HK-2 (cell line): ENCODE results near the gene FOXN4.

ENCODE experiments used
- DNase-seq: peaks from one replicate; pipeline ENCODE4 v3.0.0-alpha.2; 2018; ENCODE audit not compliant: unreplicated experiment

The FOXN4 gene

DNA sequence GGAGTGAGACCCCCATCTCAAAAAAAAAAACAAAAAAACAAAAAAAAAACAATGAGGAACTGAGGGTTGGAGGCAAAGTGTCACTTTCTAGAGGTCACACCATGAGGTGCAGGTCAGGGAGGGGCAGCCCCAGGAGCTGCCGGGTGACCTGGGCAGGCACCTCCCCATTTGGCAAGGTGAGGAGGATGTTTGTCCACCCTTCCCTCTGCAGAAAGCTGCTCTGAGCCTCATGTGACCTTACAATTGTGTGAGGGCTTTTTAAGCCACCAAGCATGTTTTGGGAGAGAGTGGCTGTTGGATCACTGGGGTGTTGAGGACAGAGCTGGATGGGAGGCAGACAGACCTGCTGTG is 49.6 kb downstream of the FOXN4 start:
- DNase-seq, result no peak

DNA sequence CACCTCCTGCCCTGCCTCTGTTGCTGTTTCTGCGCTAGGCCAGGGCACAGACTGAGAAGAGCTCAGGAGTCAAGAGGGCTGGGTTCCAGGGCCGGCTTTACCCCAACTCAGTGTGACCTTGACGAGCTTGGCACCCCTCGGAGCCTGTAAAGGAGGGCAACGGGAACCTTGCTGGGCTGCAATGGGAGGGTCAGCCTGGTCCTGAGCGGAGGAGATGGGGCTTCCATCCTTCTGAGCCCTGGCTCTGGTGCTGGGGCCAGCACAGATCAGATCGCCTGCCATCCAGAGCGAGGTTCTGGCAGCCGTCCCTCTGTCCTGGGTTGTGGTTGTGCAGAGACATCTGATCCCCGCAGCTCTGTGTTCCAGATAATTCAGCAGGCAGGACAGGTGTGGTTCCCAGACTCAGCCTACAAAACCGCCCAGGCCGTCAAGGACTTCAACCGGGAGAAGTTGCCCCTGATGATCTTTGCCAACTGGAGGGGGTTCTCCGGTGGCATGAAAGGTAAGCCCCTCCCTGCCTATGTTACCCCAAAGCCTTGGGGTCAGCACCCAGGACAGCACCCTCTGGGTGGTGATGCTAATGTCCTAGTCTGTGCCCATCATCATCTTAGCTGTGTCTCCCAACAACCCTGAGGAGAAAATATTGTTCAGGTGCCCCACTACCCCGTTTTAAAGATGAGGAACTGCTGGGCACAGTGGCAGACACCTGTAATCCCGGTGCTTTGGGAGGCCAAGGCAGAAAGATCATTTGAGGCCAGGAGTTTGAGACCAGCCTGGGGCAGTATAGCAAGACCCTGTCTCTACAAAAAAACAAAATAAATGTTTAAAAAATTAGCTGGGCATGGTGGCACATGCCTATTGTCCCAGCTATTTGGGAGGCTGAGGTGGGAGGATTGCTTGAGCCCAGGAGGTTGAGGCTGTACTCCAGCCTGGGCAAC is 50.2 kb downstream of the FOXN4 start:
- DNase-seq, result no peak

DNA sequence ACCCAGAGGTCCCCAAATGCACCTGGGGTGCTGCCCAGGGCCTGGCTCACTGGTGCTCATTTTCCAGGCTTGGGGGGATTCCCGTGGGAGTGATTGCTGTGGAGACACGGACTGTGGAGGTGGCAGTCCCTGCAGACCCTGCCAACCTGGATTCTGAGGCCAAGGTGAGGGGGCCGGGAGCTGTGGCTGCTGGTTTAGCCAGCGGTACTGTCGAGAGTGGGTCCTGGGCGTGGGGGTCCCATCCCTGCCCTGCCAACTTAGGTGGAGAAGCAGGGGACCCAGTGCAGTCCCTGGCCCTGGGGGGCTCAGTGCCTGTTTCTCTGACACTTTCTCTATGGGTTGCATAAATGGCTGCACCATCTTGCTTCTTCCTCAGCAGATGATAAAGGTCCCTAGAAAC is 50.9 kb downstream of the FOXN4 start:
- DNase-seq, result no peak

DNA sequence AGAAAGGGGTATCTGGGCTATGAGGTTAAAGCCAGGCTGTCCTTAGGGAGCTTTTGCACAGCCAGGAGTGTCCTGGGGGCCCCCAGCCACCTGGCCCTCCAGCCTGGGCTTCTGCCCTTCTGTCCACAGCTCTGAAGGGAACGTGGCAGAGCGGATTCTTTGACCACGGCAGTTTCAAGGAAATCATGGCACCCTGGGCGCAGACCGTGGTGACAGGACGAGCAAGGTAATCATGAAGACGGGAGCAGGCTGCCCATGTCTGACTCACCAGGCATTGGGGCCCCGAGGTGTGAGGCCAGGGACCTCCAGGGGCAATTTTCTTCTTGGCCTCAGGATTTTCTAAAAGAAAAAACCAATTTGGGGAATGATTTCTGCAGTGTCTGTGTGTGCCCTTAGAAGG is 53.1 kb downstream of the FOXN4 start:
- DNase-seq, result no peak

DNA sequence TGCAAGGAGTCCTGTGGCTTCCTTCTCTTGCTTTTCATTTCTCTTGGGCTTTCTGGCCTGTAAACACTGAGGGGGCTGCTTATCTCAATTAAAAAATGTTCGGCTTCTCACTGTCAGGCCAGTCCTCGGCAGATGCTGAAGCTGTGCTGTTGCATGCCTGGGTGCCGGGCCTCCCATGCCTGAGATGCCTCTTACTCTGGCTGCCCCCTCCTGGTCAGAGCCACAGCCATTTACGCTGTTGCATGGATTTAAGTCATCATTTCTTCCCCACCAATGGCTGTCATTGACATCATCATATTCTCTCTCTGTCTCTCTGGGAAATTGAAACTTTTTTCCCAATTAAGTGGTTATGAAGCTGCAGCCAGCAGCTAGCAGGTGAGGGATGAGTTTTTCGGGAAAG is 53.7 kb downstream of the FOXN4 start:
- DNase-seq, result no peak

DNA sequence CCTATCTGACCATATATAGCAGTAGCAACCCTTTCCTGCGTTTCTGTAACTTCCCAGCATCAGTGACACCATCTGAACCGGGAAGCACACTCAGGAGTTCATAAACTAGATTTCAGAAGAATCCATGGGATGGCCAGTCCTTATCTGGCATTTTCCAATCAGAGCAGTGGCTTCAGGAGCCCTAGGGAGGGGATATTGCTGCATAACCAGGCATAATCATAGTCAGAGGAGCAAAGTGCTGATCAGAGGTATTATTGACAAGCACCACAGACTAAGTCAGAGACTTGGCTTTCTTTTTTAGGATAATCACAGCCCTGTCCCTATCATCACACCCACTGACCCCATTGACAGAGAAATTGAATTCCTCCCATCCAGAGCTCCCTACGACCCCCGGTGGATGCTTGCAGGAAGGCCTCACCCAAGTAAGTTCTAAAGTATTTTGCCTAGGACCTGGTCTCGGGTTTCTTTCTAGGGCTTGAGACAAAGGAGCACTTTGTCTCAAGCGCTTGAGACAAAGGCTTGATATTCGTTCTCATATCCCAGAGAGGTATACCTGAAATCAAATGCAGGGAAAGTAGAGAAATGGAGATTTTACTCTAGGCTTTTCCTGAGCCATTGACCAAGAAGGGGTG is 55.1 kb downstream of the FOXN4 start:
- no peak for DNase-seq

DNA sequence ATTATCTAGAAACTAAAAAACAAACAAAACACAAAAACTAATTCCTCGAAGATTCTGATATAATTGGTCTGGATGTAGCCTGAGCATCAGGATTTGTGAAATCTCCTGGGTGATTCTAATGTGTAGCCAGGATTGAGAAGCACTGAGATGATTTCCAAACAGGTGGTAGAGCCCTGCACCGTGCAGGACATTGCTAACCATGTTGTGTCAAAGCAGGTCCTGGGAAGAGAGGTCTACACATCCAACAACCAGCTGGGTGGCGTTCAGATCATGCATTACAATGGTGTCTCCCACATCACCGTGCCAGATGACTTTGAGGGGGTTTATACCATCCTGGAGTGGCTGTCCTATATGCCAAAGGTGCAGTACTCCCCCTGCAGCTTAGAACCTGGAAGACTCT is 56.3 kb downstream of the FOXN4 start:
- no peak for DNase-seq

GRCh38 chr12:109250523-109250922 is 58.6 kb downstream of the FOXN4 start:
- no peak for DNase-seq

- no peak for DNase-seq
Measured at GRCh38 chr12:109247831-109248654, 61.0 kb downstream of the FOXN4 start.

DNA sequence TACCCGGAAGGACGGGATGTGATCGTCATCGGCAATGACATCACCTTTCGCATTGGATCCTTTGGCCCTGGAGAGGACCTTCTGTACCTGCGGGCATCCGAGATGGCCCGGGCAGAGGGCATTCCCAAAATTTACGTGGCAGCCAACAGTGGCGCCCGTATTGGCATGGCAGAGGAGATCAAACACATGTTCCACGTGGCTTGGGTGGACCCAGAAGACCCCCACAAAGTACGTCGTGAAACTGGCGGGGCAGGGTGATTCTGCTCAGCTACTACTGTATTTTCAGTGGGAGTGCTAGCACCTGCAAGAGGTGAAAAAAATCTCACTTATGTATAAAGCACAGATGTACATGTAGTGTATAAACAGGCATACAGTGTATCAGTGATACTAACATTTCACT is 62.9 kb downstream of the FOXN4 start:
- DNase-seq, result no peak

GRCh38 chr12:109244073-109244472 is 65.0 kb downstream of the FOXN4 start:
- no peak for DNase-seq

GRCh38 chr12:109241936-109242335 is 67.1 kb downstream of the FOXN4 start:
- DNase-seq, result no peak

- DNase-seq, result no peak
Measured at GRCh38 chr12:109240365-109240764, 68.7 kb downstream of the FOXN4 start.

GRCh38 chr12:109239691-109240090 is 69.4 kb downstream of the FOXN4 start:
- no peak for DNase-seq

GRCh38 chr12:109239179-109239578 is 69.9 kb downstream of the FOXN4 start:
- peak; percentile 78 for DNase-seq

DNA sequence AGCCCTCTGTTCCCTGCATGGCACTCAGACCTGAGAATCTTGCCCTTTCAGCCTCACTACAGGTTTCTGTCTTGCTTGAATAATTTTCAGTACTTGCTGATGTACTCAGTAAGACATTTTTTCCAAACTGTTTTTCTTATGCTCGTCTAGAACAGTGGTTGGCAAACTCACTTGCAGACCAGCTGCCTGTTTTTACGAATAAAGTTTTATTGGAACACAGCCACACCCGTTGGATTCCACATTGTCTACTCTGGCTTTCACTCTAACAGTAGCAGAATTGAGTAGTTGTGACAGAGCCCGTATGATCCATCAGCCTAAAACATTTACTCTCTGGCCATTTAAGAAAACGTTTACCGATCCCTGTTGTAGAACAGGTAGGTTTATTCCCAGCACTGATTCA is 72.8 kb downstream of the FOXN4 start:
- no peak for DNase-seq

DNA sequence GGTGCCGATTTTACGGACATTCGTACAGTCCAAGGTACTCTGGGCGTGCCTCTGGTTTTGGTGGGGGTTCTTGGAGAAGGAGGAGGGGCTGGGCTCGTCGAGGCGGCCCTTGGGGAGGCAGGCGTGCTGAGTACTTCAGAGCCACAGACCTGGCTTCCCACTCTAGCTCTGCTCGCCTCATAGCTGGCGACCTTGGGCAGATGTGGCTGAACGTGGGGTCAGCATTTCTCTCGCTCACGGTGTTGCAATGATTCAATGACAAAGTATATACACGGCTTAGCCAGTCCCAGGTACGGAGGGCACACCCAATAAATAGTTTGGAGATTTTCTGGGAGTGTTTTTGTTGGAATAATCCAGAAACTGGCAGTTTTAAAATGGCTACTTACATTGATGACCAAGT is 75.1 kb downstream of the FOXN4 start:
- DNase-seq, result no peak

GRCh38 chr12:109232731-109233130 is 76.4 kb downstream of the FOXN4 start:
- no peak for DNase-seq

DNA sequence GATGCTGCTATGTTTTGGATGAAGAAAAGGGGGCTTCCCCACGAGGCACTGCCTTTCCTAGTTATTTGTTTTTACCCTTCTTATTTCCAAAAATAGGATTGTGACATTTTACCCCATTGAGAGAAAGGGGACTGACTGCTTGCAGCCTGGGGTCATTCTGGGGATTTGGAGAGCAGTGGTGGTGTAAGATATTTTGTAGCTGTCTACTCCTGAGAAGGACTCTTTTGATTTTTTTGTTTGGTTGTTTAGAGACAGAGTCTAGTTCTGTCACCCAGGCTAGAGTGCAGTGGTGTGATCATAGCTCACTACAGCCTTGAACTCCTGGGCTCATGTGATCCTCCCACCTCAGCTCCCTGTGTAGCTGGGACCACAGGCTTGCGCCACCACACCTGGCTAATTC is 78.9 kb downstream of the FOXN4 start:
- DNase-seq, result no peak

- DNase-seq, result no peak
Measured at GRCh38 chr12:109228664-109229063, 80.4 kb downstream of the FOXN4 start.
